ENCODE data around the gene RAB3D.
"Not testable (repeated sequence)": the region's sequence is repeated elsewhere in the genome, so short reads cannot be mapped to it uniquely, and the experiment has no call there.

RAB3D gene

GRCh38 chr19:11367528-11367927, 28.1 kb upstream of the RAB3D start:
- no peak for DNase-seq

GRCh38 chr19:11365557-11366117, 26.2 kb upstream of the RAB3D start:
- peak in 4 of 51 donors; percentile 4 to 23 (median 17) for DNase-seq

GRCh38 chr19:11364935-11365334, 25.5 kb upstream of the RAB3D start:
- DNase-seq, result peak in 13 of 51 donors; percentile 8 to 65 (median 20)

DNA sequence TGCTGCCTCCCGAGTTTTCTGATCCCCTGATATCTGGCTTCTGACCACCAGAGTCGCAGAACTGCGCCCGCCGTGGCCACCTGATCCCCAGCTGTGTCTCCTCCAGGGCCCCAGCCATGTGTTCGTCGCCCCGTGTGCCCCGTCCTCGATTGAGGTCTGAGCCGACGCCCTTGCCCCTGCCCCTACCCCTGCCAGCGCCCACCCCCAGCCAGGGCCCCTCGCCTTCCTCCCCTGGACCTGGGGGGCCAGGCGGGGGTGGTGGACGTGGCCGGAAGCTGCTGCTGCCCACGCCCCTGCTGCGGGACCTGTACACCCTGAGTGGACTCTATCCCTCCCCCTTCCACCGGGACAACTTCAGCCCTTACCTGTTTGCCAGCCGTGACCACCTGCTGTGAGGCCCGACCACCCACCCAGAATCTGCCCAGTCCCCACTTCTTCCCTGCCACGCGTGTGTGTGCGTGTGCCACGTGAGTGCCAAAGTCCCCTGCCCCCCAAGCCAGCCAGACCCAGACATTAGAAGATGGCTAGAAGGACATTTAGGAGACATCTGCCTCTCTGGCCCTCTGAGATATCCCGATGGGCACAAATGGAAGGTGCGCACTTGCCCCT, 24.9 kb upstream of the RAB3D start:
- DNase-seq, result no peak

GRCh38 chr19:11363881-11364280, 24.4 kb upstream of the RAB3D start:
- no peak for DNase-seq

GRCh38 chr19:11361771-11362731, 22.6 kb upstream of the RAB3D start:
- no peak for DNase-seq

GRCh38 chr19:11361037-11361770, 21.7 kb upstream of the RAB3D start:
- DNase-seq, result peak in 2 of 51 donors; percentile 10 to 19

GRCh38 chr19:11359421-11359820, 20.0 kb upstream of the RAB3D start:
- no peak for DNase-seq

GRCh38 chr19:11356676-11357550, 17.5 kb upstream of the RAB3D start:
- DNase-seq, result no peak

GRCh38 chr19:11356074-11356397, 16.6 kb upstream of the RAB3D start:
- peak in 2 of 51 donors; percentile 27 to 59 for DNase-seq

- DNase-seq, result peak; percentile 9 to 95 (median 77)
Observed at GRCh38 chr19:11355160-11356073, 16.0 kb upstream of the RAB3D start, which contains the start of gene PLPPR2. Gene PLPPR2, plus strand, starts transcription at chr19:11355432. Its CDS starts 2,242 bp downstream, at chr19:11357674.

GRCh38 chr19:11354102-11354501, 14.6 kb upstream of the RAB3D start:
- DNase-seq, result not testable (repeated sequence)

DNA sequence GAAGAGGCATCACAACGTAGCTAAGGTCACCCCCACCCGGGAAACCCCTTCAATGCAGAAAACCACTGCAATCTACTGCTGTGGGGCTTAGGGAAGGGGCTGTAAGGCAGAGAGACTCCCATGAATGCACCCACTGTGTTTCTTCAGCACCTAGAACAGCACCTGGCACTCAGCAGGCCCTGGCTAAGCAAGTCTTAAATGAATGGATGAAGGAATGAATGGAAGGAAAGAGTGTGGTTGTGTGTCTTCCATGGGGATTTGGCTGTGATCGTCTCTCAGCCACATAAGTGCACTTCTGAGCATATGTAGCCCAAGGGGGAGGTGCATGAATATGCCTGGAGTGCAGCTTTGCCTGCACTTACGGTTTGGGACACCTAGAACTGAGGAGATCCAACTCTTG, 9.7 kb upstream of the RAB3D start:
- no peak for DNase-seq

DNA sequence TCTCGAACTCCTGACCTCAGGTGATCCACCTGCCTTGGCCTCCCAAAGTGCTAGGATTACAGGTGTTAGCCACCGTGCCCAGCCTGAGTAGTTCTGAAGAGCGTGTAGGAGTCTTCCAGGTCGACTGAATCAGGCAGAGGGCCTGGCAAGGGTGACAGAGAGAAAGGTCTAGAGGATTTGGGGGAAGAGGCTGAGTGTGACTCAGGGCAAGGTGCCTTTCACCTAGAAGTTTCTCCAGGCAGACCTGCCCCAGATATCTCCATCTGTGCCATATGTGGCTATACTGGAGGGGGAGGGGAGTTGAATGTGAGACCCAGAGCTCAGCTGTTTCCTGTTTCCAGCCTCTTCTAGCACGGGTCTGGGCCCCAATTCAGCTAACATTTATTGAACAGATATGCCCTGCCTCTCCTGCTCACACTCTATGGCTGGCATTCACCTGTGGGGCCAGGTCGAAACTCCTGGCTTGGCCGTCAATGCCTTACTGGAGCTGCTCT, 8.1 kb upstream of the RAB3D start:
- no peak for DNase-seq

DNA sequence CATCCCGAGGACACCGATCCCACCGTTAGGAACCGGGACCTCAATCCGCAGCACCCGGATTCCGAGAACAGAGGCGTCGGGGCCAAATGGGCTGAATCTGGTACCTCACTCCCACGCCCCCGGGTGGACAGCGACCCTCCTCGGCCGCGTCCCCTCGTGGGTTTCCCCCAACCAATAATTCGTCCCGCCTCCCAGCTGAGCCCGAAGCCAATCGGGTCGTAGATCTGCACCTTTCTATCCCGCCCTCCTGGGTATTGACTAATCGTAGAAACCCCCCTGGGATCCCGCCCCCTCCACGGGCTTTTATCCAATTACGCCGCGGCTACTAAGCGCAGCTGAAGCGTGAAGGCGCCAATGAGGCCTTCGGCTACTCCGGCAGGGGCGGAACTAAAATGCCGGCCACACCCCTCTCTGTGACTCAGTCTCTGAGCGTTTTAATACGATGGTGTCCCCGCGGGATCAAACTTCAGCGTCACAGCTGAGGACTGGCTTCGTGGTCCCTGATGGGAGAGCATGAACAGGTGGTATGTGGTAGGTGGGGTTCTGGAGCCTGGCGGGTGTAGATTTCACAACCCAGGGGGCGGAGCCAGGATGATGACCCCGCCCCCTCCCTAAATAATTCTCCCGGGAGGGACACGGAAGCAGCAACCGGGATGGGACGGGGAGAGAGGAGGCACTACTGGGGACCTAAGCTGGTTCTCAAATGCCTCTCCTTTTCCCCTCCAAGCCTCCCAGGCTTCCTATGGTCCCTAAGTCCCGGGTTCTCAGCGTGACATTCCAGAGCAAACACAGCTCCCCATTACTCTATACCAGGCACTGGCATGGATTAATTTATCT, 6.9 kb upstream of the RAB3D start, which contains the start of the genes CCDC159 and TMEM205:
TSS of gene CCDC159 (plus strand) at position 416 of the 837 bp plus-strand sequence. CDS start at position 504, 88 bp downstream.
TSS of gene TMEM205 (minus strand) at position 165 of the 837 bp plus-strand sequence. CDS start 649 bp downstream, outside the sequence.
- DNase-seq, result peak; percentile 74 to 99 (median 97)

DNA sequence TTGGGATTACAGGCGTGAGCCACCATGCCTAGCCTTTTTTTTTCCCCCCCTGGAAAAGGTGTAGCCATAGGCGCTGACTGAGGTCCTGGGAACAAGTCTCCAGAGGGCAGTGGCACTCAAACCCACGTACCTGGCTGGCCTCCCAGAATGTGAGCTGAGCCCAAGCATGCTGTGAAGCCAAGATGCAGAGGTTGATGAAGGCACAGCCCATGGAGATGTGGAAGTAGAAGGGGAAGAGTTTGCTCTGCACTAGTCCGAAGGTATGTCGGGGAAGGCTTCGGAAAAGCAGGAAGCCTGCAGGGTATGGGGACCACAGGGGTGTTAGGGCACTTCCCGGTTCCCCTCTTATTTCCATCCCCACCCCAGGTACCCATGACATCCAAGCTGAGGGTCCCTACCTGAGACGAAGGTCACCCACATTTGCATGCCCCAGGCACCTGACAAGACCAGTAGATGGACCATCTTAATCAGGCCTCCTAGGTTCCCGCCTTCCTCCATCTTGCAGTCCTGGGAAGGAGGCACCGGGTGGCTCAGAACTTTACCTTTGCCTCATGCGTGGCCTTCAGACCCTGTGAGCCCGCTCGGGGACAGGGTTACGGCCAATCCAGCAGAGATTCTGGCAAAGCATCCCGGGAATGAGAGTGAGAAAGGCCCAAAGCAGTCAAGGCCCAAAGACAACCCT, 5.8 kb upstream of the RAB3D start:
- peak in 1 of 51 donors; percentile 6 for DNase-seq

- no peak for DNase-seq
Observed at GRCh38 chr19:11342429-11342828, 3.0 kb upstream of the RAB3D start.
